K562 (cell line): ENCODE measurements around the gene CDYL. TPM values are rescaled to one million over a fixed set of nuclear protein-coding genes. Genes with fewer than 3 reads are reported as not detected.

ENCODE experiments used
- ARID1B ChIP-seq: fragments of 450-650 bp; IDR thresholded peaks from 2 replicates; pipeline ENCODE4 v1.6.1; 2016; ENCODE audit warnings: antibody characterized with exemption, mild to moderate bottlenecking, inconsistent platforms
- BHLHE40 ChIP-seq: IDR thresholded peaks from 2 replicates; pipeline ENCODE4 v1.6.1; 2011; ENCODE audit warnings: low read length, improper control_type of control experiment
- CXXC5 ChIP-seq: fragments of 250-450 bp; sonication (Bioruptor Pico); IDR thresholded peaks from 2 replicates; pipeline ENCODE4 v1.8.0; 2022; ENCODE audit warnings: inconsistent platforms, mild to moderate bottlenecking, moderate library complexity
- FOXM1 ChIP-seq, 2 experiments: fragments of 450-650 bp in 1 of 2; sonication (generic) in 1 of 2; formaldehyde crosslinking in 1 of 2; IDR thresholded peaks; 2 replicates each; pipeline versions ENCODE4 v1.6.1 to v1.9.0; 2017 to 2022; ENCODE audit warnings: low read depth in 2 of 2, mild to moderate bottlenecking in 2 of 2, missing genetic modification reagents in 1 of 2, moderate library complexity in 1 of 2
- L3MBTL2 ChIP-seq: fragments of 450-650 bp; IDR thresholded peaks from 2 replicates; pipeline ENCODE4 v1.6.1; 2016; ENCODE audit warnings: mild to moderate bottlenecking, moderate library complexity
- MAFF ChIP-seq: IDR thresholded peaks from 2 replicates; pipeline ENCODE4 v1.6.1; 2012; ENCODE audit warnings: low read length, improper control_type of control experiment
- MAFK ChIP-seq: IDR thresholded peaks from 2 replicates; pipeline ENCODE4 v1.6.1; 2011; ENCODE audit warnings: low read length, improper control_type of control experiment
- MGA ChIP-seq: fragments of 450-650 bp; IDR thresholded peaks from 2 replicates; pipeline ENCODE4 v1.6.1; 2016; ENCODE audit warnings: mild to moderate bottlenecking, moderate library complexity
- POLR2AphosphoS2 ChIP-seq: IDR thresholded peaks from 2 replicates; pipeline ENCODE4 v1.6.1; 2012; ENCODE audit warnings: low read length, improper control_type of control experiment
- SPI1 ChIP-seq: IDR thresholded peaks from 2 replicates; pipeline ENCODE4 v1.6.1; 2011; ENCODE audit warnings: low read depth, low read length, control low read depth, borderline replicate concordance
- TCF3 ChIP-seq: sonication (generic); formaldehyde crosslinking; IDR thresholded peaks from 2 replicates; pipeline ENCODE4 v1.4.0; 2020; ENCODE audit warnings: mild to moderate bottlenecking, missing genetic modification reagents
- VEZF1 ChIP-seq: fragments of 200-800 bp; sonication (Bioruptor generic); IDR thresholded peaks from 2 replicates; pipeline ENCODE4 v1.6.1; 2017; ENCODE audit warnings: missing genetic modification characterization, missing compliant biosample characterization
- ZBTB2 ChIP-seq: fragments of 450-650 bp; IDR thresholded peaks from 2 replicates; pipeline ENCODE4 v1.6.1; 2016; ENCODE audit warnings: antibody characterized with exemption
- ZEB2 ChIP-seq: fragments of 450-650 bp; IDR thresholded peaks from 2 replicates; pipeline ENCODE4 v1.6.1; 2016
- polyA plus RNA-seq, 8 experiments: library from polyadenylated mRNA; depleted of rRNA in 4 of 8; stranded (reverse) in 5 of 8; unstranded in 3 of 8; fragments of >200 nt; fragmentation: Nextera tagmentation in 2 of 8; fragmentation: Illumina TruSeq in 1 of 8; extraction: Ambion mirVana in 2 of 8; extraction: Trizol in 1 of 8; gene quantifications; 2 replicates each; pipeline versions ENCODE4 v1.2.1 to v1.2.3, GENCODE V29; 2011 to 2014; ENCODE audit warnings: inconsistent platforms in 1 of 8, missing spikeins in 1 of 8
- total RNA-seq, 7 experiments: library from RNA; depleted of rRNA in 6 of 7; stranded (reverse); fragments of >200 nt in 6 of 7; fragmentation: Illumina TruSeq in 2 of 7; extraction: Trizol in 2 of 7; gene quantifications; 2 replicates each; pipeline versions ENCODE4 v1.2.1 to v1.2.3, GENCODE V29; 2011 to 2021; ENCODE audit warnings: low replicate concordance in 1 of 7

Gene CDYL
- total and polyA plus RNA-seq, 9 of the 15 experiments (the other 6 are each of a cell fraction or from before 2014, with no cell fraction given): 8.1 to 45.8 (median 40.8) TPM

GRCh38 chr6:4732691-4733315, 43.4 kb upstream of the CDYL start (continued):
- peak; percentile 66; the same call in 1 of the 2 replicates for TF ChIP-seq MGA
- TF ChIP-seq TCF3 (CRISPR knock-in tag): 0 out of 2 replicates have a peak, but pooled peaks have one; percentile 23
- TF ChIP-seq CXXC5 (CRISPR knock-in tag): peak; percentile 43
- TF ChIP-seq FOXM1 (IDR thresholded peaks at IDR 0.05; ENCODE audit: low read depth): 0 out of 2 replicates have a peak, but pooled peaks have one; percentile 12
- no peak for TF ChIP-seq FOXM1 (CRISPR knock-in tag; IDR thresholded peaks at IDR 0.05; ENCODE audit: low read depth)
- TF ChIP-seq POLR2AphosphoS2: no peak
- TF ChIP-seq ZBTB2: peak; percentile 46; the same call in 1 of the 2 replicates
- TF ChIP-seq SPI1: no peak
- peak; percentile 26; the same call in 1 of the 2 replicates for TF ChIP-seq MAFF
- TF ChIP-seq L3MBTL2: peak; percentile 94
- TF ChIP-seq VEZF1: peak; percentile 35; the same call in 1 of the 2 replicates
- TF ChIP-seq MAFK: 0 out of 2 replicates have a peak, but pooled peaks have one; percentile 54
- peak; percentile 64; the same call in 1 of the 2 replicates for TF ChIP-seq ARID1B
- 0 out of 2 replicates have a peak, but pooled peaks have one; percentile 21 for TF ChIP-seq ZEB2
- TF ChIP-seq BHLHE40: peak; percentile 89
